WTC11 (cell line): ENCODE results near the gene ASAH2B.

Source experiments
- CTCF ChIP-seq: fragments of 200-600 bp; IDR thresholded peaks from 2 replicates; pipeline ENCODE4 v1.8.0; 2022; ENCODE audit warnings: antibody characterized with exemption
- ELF4 ChIP-seq: sonication (generic); formaldehyde crosslinking; IDR thresholded peaks from 2 replicates; pipeline ENCODE4 v1.8.1; 2022; ENCODE audit warnings: low read depth, mild to moderate bottlenecking, moderate library complexity, missing genetic modification reagents
- MAX ChIP-seq: sonication (generic); formaldehyde crosslinking; IDR thresholded peaks from 2 replicates; pipeline ENCODE4 v1.8.0; 2022; ENCODE audit warnings: mild to moderate bottlenecking, missing genetic modification reagents
- NFYB ChIP-seq: sonication (generic); formaldehyde crosslinking; conservative IDR thresholded peaks from 2 replicates; pipeline ENCODE4 v1.8.0; 2022; ENCODE audit warnings: low read depth, missing genetic modification reagents
- NR2C2 ChIP-seq: sonication (generic); formaldehyde crosslinking; IDR thresholded peaks from 2 replicates; pipeline ENCODE4 v1.8.0; 2022; ENCODE audit warnings: mild to moderate bottlenecking, missing genetic modification reagents
- PRRX2 ChIP-seq: fragments of 250-450 bp; sonication (Bioruptor Pico); IDR thresholded peaks from 2 replicates; pipeline ENCODE4 v1.8.0; 2021; ENCODE audit warnings: mild to moderate bottlenecking
- SP1 ChIP-seq: sonication (generic); formaldehyde crosslinking; conservative IDR thresholded peaks from 2 replicates; pipeline ENCODE4 v1.8.1; 2022; ENCODE audit warnings: missing genetic modification reagents
- USF1 ChIP-seq: sonication (generic); formaldehyde crosslinking; IDR thresholded peaks from 2 replicates; pipeline ENCODE4 v1.8.0; 2022; ENCODE audit warnings: mild to moderate bottlenecking, missing genetic modification reagents
- ZNF423 ChIP-seq: fragments of 250-450 bp; sonication (Bioruptor Pico); IDR thresholded peaks from 2 replicates; pipeline ENCODE4 v2.1.2; 2022; ENCODE audit warnings: mild to moderate bottlenecking, moderate library complexity
- ZNF671 ChIP-seq: fragments of 250-450 bp; sonication (Bioruptor Pico); IDR thresholded peaks from 2 replicates; pipeline ENCODE4 v1.8.0; 2021; ENCODE audit warnings: mild to moderate bottlenecking
- TF ChIP-seq, protein P1 (sequence below): sonication (generic); formaldehyde crosslinking; IDR thresholded peaks from 2 replicates; pipeline ENCODE4 v1.8.1; 2023; ENCODE audit warnings: mild to moderate bottlenecking, moderate library complexity, missing genetic modification reagents
- TF ChIP-seq, protein P2 (sequence below): sonication (generic); formaldehyde crosslinking; IDR thresholded peaks from 2 replicates; pipeline ENCODE4 v1.8.1; 2022; ENCODE audit warnings: mild to moderate bottlenecking, missing genetic modification reagents, moderate library complexity, borderline replicate concordance

DNA sequence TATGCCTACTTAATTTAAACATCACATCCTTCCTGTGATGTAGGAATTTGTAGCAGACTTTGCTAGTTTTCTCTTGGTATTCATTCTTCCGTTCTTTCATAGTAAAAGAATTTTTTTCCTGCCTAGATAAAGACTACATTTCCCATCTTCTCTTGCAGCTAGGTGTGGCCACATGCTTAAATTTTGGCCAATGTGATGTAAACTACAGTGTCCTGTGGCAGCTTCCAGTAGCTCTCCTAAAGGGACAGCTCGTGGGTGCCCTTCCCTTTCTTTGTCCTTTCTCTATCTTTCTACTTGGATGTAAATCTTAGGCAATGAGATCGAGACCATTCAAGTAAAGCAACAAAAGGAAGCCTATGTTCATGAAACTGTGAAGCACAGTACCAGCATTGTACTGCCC is 58.6 kb downstream of the ASAH2B start:
- TF ChIP-seq CTCF (no peak), ZNF423 (CRISPR knock-in tag) (no peak), SP1 (CRISPR knock-in tag) (no peak), PRRX2 (CRISPR knock-in tag) (no peak), ZNF671 (CRISPR knock-in tag) (no peak), NFYB (CRISPR knock-in tag) (no peak), MAX (no peak), NR2C2 (CRISPR knock-in tag) (no peak), USF1 (CRISPR knock-in tag) (peak; percentile 37; the same call in 1 of the 2 replicates), ELF4 (CRISPR knock-in tag) (no peak)
- TF ChIP-seq, protein P1, sequence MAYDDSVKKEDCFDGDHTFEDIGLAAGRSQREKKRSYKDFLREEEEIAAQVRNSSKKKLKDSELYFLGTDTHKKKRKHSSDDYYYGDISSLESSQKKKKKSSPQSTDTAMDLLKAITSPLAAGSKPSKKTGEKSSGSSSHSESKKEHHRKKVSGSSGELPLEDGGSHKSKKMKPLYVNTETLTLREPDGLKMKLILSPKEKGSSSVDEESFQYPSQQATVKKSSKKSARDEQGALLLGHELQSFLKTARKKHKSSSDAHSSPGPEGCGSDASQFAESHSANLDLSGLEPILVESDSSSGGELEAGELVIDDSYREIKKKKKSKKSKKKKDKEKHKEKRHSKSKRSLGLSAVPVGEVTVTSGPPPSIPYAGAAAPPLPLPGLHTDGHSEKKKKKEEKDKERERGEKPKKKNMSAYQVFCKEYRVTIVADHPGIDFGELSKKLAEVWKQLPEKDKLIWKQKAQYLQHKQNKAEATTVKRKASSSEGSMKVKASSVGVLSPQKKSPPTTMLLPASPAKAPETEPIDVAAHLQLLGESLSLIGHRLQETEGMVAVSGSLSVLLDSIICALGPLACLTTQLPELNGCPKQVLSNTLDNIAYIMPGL (CRISPR knock-in tag), result no peak
- TF ChIP-seq, protein P2, sequence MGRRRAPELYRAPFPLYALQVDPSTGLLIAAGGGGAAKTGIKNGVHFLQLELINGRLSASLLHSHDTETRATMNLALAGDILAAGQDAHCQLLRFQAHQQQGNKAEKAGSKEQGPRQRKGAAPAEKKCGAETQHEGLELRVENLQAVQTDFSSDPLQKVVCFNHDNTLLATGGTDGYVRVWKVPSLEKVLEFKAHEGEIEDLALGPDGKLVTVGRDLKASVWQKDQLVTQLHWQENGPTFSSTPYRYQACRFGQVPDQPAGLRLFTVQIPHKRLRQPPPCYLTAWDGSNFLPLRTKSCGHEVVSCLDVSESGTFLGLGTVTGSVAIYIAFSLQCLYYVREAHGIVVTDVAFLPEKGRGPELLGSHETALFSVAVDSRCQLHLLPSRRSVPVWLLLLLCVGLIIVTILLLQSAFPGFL (CRISPR knock-in tag), result no peak
